Right lobe of liver (tissue), 6 donors: ENCODE results near the gene ADGRL3. TPM values are rescaled to one million over a fixed set of nuclear protein-coding genes. Genes with fewer than 3 reads are reported as not detected.
A peak's percentile ranks its signal among the peaks of the same experiment; 100 is the strongest.
"Not testable (repeated sequence)": the region's sequence is repeated elsewhere in the genome, so short reads cannot be mapped to it uniquely, and the experiment has no call there.

Experiments
- ATAC-seq, 4 donors: fragments of 200-7000 bp; cut with Tn5 transposase; one replicate each; pipeline ENCODE4 v1.9.1; 2020; ENCODE audit warnings: mild to moderate bottlenecking in 4 of 4, moderate library complexity in 4 of 4
- DNase-seq, 3 donors: peaks; one replicate each; pipeline ENCODE4 v3.0.0-alpha.2; 2020
- H3K27ac ChIP-seq, 3 donors: fragments of 200-600 bp; one replicate each; pipeline ENCODE4 v1.8.0; 2022
- H3K27me3 ChIP-seq, 2 donors: fragments of 200-600 bp; one replicate each; pipeline ENCODE4 v1.8.0; 2022
- H3K36me3 ChIP-seq, 4 donors: fragments of 200-600 bp; sonication (generic) in 1 of 4; one replicate each; pipeline versions ENCODE4 v1.5.1 to v1.8.0; 2017 to 2022; ENCODE audit warnings: control low read depth in 1 of 4
- H3K4me1 ChIP-seq, 4 donors: fragments of 200-600 bp; sonication (generic) in 1 of 4; one replicate each; pipeline versions ENCODE4 v1.5.1 to v1.8.0; 2017 to 2022; ENCODE audit warnings: control low read depth in 1 of 4
- H3K4me3 ChIP-seq, 3 donors: fragments of 200-600 bp; one replicate each; pipeline ENCODE4 v1.8.0; 2022
- H3K9me3 ChIP-seq, 4 donors: fragments of 200-600 bp; sonication (generic) in 1 of 4; one replicate each; pipeline versions ENCODE4 v1.5.1 to v1.8.0; 2017 to 2022; ENCODE audit warnings: control low read depth in 1 of 4
- CTCF ChIP-seq, 4 donors: fragments of 200-600 bp in 3 of 4; fragments of 450-650 bp in 1 of 4; IDR thresholded peaks; one replicate each; pipeline versions ENCODE4 v1.5.1 to v1.8.0; 2016 to 2022; ENCODE audit warnings: antibody characterized with exemption in 4 of 4, mild to moderate bottlenecking in 2 of 4
- POLR2A ChIP-seq: fragments of 450-650 bp; IDR thresholded peaks from one replicate; pipeline ENCODE4 v1.6.1; 2017; ENCODE audit warnings: antibody characterized with exemption, mild to moderate bottlenecking
- WGBS: methylation state at CpG from one replicate; pipeline ENCODE4 v1.1.6; 2018; ENCODE audit warnings: low coverage, low lambda C conversion rate; ENCODE audit not compliant: insufficient coverage; ENCODE audit errors: missing lambda C conversion rate; 5-methylcytosine and 5-hydroxymethylcytosine counted together
- intact Hi-C, 2 donors: fragments of 100-400 bp; cut with DNase I; formaldehyde crosslinking; loops; one replicate each; pipeline versions ENCODE4 v1.11.2 to v1.14.1; 2022
- total RNA-seq, 6 experiments: library from RNA; depleted of rRNA in 2 of 6; stranded (reverse); fragments of >200 nt in 2 of 6; fragmentation: NEBNext Ultra II Directional in 3 of 6; extraction: Animal tissue kit (Norgen Biotek cat#: 25700) in 3 of 6; gene quantifications; one replicate each; pipeline versions ENCODE4 v1.1.0 to v1.2.4, GENCODE V29; 2016 to 2023
- donor health status: DM: no; HTN: yes; CAD: no.
- donor health status: DM: no; HTN: no; CAD: no.
- donor health status: DM: no; HTN: no; CAD: no.
- donor health status: DM: no; HTN: yes; CAD: no.
- donor health status: DM: no; HTN: yes; CAD: no.

ADGRL3 gene
- total RNA-seq, 6 experiments from 2014 or later = 0.06 to 1.1 (median 0.35) TPM

GRCh38 chr4:61202638-61203435 is 2.7 kb downstream of the ADGRL3 start:
- DNase-seq (no peak), ATAC-seq (peak in 1 of 4 donors; percentile 38)
- Histone ChIP-seq H3K27me3 (peaks cover 0 to 7% of the 10 kb centered on the region in 2 donors), H3K4me1 (peaks cover 0 to 5% (median 0%) of the 10 kb centered on the region in 4 donors), H3K36me3 (no peaks in the 10 kb centered on the region), H3K9me3 (no peaks in the 10 kb centered on the region), H3K27ac (no peak overlapping the region), H3K4me3 (peak overlapping the region in 2 of 3 donors; percentile 6 to 42)
- intact Hi-C loops = no loop called here
- no peak for TF ChIP-seq CTCF (IDR thresholded peaks at IDR 0.05)
- no peak for TF ChIP-seq POLR2A
- 1% methylated on average over 10 of the region's 41 CpGs for WGBS

- no peaks in the 10 kb centered on the region for H3K9me3 ChIP-seq
- H3K36me3 ChIP-seq = no peaks in the 10 kb centered on the region
- no peak overlapping the region for H3K27ac ChIP-seq
- peaks cover 0 to 5% (median 0%) of the 10 kb centered on the region in 4 donors for H3K4me1 ChIP-seq
- TF ChIP-seq POLR2A = no peak
- no peak for TF ChIP-seq CTCF (IDR thresholded peaks at IDR 0.05)
- 28% methylated on average over 3 of the region's 3 CpGs for WGBS
- no peak overlapping the region for H3K4me3 ChIP-seq
- ATAC-seq = no peak
- H3K27me3 ChIP-seq = peaks cover 0 to 7% of the 10 kb centered on the region in 2 donors
- intact Hi-C loops = no loop called here
- no peak for DNase-seq
Measured at GRCh38 chr4:61203436-61203790, 3.3 kb downstream of the ADGRL3 start.

- Histone ChIP-seq H3K4me1 (peaks cover 0 to 5% (median 0%) of the 10 kb centered on the region in 4 donors), H3K27me3 (peaks cover 0 to 7% of the 10 kb centered on the region in 2 donors), H3K27ac (no peak overlapping the region), H3K9me3 (no peaks in the 10 kb centered on the region), H3K4me3 (no peak overlapping the region), H3K36me3 (no peaks in the 10 kb centered on the region)
- intact Hi-C loops = no loop called here
- WGBS = 44% methylated on average over 2 of the region's 2 CpGs
- ATAC-seq = no peak
- TF ChIP-seq POLR2A (no peak), CTCF (IDR thresholded peaks at IDR 0.05) (no peak)
- DNase-seq = no peak
Measured at GRCh38 chr4:61204353-61205060, 4.4 kb downstream of the ADGRL3 start.

GRCh38 chr4:61205066-61205465 is 4.9 kb downstream of the ADGRL3 start:
- TF ChIP-seq CTCF (IDR thresholded peaks at IDR 0.05) (no peak), POLR2A (no peak)
- peaks cover 0 to 5% (median 0%) of the 10 kb centered on the region in 4 donors for H3K4me1 ChIP-seq
- WGBS = 52% methylated on average over 1 of the region's 1 CpG
- DNase-seq = no peak
- intact Hi-C loops = no loop called here
- H3K27me3 ChIP-seq = peaks cover 0 to 5% of the 10 kb centered on the region in 2 donors
- no peaks in the 10 kb centered on the region for H3K36me3 ChIP-seq
- ATAC-seq = no peak
- no peak overlapping the region for H3K27ac ChIP-seq
- no peaks in the 10 kb centered on the region for H3K9me3 ChIP-seq
- no peak overlapping the region for H3K4me3 ChIP-seq

- H3K36me3 ChIP-seq, H3K27me3 ChIP-seq, H3K4me1 ChIP-seq, H3K9me3 ChIP-seq, DNase-seq, ATAC-seq, H3K27ac ChIP-seq, intact Hi-C loops, H3K4me3 ChIP-seq: not testable (repeated sequence)
Measured at GRCh38 chr4:61207156-61207555, 7.0 kb downstream of the ADGRL3 start.
